HuH-7 (cell line): ENCODE data around the gene PARVA.

ENCODE experiments used
- DNase-seq: peaks from one replicate; pipeline ENCODE4 v3.0.0; 2011; ENCODE audit warnings: low spot score

PARVA gene

DNA sequence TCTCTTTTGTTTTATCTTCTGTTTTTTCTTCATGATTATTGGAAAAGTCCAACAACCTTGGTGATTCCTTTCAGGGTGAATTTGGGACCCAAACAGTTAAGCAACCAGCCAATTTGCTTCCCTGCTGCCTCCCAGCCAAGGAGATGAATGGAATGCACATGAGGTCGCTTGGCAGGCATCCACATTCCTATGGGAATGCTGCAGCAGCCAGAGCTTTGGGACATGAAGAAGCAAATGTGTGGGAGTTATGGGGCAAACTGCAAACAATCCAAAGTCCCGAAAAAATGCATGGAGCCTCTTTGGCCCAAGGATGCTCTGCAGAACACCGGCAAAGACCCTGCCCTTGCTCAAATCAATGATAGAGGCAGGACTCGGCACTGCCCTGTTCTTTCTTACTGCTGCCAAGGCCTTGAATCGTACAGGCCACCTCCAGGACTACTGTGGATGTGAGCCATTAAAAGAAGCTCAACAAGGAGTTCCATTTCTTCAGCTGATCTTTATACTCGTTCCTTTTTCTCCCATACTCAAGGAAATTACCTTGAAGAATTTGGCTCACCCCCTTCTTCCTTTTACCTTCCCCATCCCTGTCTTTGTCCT lies 179.5 kb downstream of the PARVA start:
- no peak for DNase-seq

DNA sequence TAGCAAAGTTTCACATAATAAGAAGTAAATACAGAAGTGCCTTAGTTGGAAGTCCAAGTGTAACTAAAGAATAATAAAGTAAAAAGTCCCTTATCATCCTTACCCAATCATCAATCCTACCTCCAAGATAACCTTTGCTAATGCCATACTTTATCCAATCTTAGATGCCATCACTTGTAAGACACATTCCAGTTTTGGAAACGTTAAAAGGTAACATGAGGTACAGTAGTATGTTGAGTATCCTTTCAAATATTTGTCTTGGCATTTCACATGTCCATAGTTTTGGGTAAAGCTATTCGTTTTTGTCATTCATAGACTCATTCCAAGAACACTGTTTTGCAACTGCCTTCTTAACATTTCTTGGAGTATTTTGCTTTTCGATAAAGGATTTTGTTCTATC lies 181.6 kb downstream of the PARVA start:
- no peak for DNase-seq

GRCh38 chr11:12560362-12560761 lies 183.0 kb downstream of the PARVA start:
- no peak for DNase-seq

- no peak for DNase-seq
These were observed 183.5 kb downstream of the PARVA start for GRCh38 chr11:12560861-12561260.

DNA sequence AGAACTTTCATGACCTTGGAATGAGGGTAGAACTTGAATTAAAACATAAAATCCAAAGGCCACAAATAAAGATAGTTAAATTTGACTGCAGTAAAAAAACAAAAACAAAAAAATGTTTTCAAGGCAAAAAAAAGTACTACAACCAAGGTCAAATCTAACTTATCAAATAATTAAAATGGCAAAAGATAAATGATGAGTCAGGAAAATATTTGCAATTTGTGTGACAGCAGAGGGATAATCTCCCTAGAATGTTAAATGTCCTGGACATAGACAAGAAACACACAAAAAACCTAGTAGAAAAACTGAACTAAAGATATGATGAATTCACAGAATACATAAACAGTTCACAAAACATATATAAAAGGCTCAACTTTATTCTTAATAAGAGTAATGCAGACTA lies 186.6 kb downstream of the PARVA start:
- no peak for DNase-seq

DNA sequence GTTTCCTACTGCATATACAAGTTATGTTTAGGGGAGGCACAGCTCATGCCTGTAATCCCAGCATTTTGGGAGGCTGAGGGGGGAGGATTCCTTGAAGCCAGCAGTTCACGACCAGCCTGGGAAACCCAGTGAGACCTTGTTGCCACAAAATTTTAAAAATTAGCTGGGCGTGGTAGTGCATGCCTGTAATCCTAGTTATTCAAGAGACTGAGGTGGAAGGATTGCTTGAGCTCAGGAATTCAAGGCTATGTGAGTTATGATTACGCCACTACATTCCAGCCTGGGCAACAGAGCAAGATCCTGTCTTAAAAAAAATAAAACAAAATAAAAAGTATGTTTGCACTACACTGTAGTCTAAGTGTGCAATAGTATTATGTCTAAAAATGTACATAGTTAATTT lies 188.0 kb downstream of the PARVA start:
- no peak for DNase-seq

DNA sequence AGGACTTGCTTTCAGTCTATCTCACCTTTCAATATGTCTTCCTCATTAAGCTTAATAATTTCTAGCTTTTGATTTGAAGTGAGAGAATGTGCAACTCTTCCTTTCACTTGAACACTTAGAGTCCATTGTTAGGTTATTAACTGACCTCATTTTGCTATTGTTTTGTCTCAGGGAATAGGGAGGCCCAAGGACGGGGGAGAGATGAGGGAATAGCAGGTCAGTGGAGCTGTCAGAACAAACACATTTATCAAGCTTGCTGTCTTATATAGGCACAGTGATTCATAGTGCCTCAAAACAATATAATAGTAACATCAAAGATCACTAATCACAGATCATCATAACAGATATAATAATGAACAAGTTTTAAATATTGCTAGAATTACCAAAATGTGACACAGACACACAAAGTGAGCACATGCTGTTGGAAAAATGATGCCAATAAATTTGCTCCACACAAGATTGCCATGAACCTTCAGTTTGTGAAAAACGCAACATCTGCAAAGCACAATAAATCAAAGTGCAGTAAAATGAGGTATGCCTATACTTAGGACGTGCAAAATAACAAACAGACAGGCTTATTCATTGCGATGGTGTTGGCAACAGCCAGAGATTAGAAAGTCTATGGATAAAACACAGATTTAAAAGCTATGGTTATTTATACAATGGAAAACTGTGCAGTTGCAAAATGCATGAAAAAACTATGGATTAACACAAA lies 190.5 kb downstream of the PARVA start:
- no peak for DNase-seq

DNA sequence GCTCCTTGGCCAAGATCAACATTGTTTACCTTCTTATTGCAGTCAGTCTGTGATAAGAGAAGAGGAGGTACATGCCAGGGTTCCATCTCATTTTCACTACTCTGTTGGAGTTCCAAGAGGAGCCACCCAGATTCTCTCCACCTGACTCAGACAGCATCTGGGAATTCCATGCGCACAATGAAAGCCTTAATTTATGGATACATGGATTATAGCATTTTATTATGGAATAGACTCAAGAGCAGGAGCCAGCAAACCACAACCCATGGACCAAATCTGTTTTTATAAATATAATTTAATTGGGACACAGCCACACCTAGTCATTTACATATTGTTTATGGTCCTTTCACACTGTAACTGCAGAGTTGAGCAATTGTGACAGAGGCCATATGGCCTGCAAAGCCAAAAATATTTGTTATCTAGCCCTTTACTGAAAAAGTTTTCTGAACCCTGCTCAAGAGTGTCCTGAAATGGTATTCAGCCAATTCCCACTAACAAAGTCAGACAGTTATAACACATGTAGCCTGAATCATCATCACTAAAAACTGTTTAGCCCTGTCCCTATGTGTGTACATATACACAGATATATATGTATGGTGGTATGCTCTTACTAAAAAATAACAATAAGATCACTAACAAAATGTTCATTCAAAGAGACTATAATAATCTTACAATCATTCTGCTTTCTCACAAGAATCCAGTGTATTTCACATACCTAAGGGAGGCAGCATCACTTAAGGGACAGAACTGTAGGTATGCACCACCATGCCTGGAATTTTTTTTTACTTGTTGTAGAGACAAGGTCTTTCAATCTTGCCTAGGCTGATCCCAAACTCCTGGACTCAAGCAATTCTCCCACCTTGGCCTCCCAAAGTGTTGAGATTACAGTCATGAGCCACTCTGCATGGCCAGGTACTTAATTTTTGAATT lies 192.4 kb downstream of the PARVA start:
- no peak for DNase-seq

- DNase-seq: no peak
These were observed 196.5 kb downstream of the PARVA start for GRCh38 chr11:12573707-12574485.

GRCh38 chr11:12577725-12578644 lies 200.6 kb downstream of the PARVA start:
- DNase-seq: no peak

- DNase-seq: no peak
These were observed 204.0 kb downstream of the PARVA start for GRCh38 chr11:12581416-12581815.

- DNase-seq: no peak
These were observed 204.6 kb downstream of the PARVA start for GRCh38 chr11:12581923-12582322.
